ENCODE data around the gene HCRT.
"Not testable (repeated sequence)": the region's sequence is repeated elsewhere in the genome, so short reads cannot be mapped to it uniquely, and the experiment has no call there.

Gene HCRT

DNA sequence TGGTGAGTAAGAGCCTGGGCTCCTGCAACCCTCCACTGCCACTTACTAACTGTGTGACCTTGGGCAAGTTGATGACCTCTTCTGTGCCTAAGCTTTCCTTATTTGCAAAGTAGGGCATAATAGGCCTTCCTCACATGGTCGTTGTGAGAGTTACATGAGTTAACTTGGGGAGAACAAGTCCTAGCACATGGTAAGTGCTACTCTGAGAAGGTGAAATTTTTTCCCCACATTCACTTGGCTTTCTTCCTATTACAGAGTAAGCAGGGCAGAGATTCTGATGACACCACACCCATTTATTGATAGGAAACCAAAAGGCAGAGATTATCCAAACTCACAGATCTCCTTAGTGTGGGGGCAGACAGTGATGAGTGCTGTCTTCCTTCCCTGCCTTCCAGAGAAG lies 5.9 kb downstream of the HCRT start:
- no peak for DNase-seq

DNA sequence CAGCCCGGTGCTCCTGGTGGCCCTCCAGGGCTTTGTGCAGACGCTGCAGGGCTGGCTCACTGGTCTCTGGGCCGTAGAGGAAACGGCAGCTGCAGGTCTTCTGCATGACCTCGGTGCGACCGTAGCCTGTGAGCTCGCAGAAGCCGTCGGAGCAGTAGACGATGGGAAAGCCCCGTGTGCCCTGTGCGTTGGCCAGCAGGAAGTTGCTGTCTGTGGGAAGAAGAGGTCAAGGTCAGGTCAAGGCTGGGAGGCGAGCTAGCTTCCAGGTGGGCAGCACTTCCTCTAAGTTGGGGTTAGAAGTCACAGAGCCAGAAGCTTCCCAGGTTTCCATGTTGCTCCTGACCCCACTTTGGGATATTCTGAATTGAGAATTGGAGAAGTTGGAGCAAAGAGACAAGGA lies 6.4 kb downstream of the HCRT start:
- DNase-seq = peak; percentile 27

DNA sequence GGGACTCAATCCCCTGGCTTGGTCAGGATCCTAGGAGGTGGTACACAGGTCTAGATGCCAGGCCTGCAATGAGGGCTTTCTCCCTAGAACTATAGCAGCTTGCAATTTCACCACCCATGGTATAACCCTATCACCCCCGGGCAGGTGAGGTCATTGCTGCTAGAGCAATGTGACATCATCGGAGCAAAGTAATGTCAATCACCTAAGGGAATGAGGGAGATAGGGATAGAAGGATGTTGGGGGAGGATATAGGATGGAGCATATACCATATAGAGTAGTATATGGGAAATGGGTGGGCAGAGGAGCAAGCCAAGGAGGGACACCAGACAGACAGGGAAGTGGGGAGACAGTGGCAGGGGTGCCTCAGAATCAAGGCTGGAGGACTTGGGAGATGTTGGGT lies 7.6 kb downstream of the HCRT start:
- no peak for DNase-seq

DNA sequence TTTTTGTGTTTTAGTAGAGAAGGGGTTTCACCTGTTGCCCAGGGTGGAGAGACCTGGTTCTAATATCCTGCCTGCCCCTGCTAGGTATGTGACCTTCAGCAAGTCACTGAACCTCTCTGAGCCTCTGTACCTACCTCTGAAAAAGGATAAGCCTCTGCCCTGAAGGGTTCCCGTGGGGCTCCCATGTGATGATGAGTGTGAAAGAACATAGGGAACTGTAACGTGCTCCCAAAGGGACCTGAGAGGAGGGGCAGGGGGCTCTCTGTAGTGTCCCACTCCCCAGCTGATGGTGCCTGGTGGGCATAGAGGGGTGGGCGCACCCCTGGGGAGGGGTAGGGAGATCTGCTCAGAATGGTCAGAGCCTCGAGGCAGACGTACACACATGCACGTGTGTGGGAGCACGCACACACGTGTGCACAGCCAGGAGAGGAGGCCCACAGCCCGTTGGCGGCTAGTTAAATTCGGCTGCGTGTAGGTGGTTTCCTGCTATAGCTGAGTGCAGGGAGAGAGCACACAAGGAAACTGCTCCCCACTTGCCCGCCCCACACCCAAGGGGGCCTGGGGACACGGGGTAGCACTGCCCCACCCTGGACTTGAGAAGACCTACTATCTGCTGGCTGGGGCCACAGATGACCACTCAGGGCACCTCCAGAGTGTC lies 11.0 kb downstream of the HCRT start:
- DNase-seq = no peak

DNA sequence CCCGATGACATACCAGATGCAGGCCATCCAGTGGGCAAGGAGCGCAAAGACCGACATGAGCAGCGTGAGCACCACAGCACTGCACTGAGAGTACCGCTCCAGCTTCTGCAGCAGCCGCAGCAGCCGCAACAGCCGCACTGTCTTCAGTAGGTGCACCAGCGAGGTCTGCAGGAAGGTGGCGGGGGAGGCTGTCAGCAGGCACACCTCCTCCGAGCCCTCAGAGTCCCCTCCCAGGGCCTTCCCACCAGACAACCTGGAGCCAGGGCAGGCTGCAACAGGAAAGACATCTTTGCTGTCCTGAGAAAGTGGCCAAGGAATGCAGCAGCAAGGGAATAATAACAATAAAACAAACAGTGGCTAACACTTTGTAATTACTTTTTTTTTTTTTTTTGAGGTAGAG lies 13.4 kb downstream of the HCRT start:
- no peak for DNase-seq

DNA sequence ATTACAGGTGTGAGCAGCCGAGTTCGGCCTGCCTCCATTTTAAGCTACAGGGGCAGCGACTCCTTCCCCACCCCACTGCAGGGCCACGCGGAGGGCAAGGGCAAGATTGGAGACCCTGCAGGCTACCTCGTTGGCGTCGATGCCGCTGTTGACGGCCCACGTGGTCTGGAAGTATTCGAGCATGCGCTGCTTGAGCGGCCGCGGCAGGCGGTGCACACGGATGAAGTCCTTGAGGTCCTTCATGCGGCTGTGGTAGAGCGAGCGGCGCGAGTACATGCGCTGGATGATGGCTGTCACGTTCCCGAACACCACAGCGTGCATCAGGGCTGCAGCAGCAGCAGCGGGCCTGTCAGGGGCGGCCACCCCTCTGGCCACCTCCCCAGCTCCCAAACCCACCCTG lies 15.9 kb downstream of the HCRT start:
- no peak for DNase-seq

DNA sequence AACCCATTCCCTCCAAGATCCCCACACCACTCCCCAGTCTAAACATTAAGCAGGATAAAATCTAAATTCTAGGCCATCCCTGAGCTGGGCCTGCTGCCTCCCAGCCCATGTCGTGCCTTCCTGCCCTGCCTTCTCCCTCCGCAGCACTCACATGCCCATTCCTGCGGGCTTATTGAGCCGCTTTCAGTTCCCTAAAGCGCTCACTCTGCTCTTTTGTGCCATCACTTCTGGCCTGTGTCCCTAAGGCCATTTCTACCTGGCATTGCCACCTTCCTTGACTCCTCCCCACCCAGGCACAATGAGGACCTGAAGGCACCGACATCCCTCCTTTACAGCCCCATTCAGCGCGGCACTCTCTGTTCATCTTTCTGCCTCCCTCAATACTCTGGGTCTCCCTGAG lies 17.4 kb downstream of the HCRT start:
- no peak for DNase-seq

DNA sequence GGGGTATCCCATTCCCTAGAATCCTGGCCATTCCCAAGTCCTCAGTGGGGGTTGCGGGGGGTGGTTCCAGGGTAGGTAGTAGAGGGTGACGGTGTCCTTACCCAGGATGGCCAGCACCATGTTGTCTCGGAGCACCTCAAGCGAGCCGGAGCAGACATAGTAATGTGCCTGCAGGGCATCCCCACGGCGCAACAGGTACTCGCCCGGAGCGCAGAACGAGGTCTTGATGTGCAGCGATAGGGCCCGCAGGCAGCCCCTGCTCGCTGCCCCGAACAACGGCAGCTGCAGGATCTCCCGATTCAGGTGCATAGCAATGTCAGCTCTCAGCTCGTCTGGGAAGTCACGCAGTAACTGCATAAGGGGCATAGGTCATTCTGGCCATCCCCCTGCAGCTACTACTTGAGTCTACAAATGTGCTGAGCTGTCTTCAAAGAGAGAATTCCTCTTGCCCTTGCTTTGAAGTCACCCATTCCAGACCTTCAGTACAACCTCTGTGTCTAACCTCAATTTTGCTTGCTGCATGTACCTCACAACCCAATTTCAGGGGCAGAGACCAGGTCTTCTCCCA lies 19.0 kb downstream of the HCRT start:
- no peak for DNase-seq

DNA sequence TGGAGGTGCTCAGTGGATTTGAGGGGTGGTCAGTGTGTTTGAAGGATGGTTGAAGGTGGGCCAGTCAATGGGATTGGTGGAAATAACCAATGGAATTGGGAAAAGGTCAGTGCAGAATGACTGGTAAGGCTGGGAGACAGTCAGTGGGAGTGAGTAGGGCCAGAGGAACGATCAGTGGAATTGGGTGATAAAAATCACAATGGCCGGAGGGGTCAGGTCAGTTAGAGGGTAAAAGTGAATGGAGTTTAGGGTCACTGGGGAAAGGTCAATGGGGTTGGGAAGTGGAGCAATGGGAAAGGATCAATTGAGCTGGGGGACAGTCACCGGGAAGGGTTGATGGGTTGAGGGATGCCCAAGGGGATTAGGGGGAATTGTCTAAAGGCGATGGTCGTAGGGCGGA lies 19.5 kb downstream of the HCRT start:
- no peak for DNase-seq

DNA sequence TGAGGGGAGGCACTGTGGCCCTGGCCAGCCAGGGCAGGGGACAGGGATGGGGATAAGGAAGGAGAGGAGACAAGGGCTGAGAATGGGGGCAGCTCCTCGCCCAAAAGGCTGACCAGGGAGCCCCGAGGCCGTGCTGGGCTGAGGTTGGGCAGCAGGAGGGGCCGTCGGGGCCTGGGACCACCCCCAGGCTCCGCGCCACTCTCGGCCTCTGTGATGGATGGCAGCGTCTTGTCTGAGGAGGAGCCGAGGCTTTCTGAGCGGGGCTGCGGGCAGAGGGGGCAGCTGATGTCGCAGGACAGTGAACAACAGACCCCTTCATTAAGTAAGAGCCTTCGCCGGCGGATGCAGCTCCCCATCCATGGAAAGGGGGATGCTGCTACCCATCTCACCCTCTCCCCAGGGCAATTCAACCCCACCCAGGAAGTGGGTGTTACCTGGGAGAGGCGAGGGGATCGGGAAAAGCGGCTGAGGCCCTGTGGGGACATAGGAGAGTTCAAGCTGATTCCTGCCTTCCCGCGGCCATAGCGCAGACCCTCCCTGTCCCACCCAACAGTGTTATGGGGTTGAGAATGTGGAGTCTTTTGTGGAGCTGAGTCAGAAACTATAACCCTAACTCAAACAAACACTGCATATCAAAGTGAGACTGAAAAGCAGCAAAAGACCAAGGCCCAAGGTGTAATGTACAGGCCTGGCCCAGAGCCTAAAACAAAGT lies 21.4 kb downstream of the HCRT start:
- DNase-seq = no peak

DNA sequence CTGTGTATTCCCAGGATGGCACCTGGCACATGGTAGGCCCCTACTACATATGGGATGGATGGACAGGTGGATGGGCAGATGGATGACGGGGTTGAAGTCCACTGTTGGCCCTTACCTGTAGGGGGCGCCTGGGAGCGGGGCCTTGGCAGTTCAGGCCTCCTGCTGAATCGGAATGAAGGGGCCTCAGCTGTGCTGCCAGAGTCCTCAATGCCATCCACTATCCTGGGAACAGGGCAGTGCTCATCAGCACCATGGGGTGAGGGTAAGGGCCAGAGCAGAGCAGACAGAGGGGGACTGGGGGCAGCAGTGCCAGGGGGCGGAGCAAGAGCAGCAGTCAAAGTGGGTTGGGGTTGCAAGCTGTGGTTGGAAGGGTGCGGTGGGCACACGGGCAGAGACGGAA lies 22.1 kb downstream of the HCRT start:
- peak; percentile 79 for DNase-seq

DNA sequence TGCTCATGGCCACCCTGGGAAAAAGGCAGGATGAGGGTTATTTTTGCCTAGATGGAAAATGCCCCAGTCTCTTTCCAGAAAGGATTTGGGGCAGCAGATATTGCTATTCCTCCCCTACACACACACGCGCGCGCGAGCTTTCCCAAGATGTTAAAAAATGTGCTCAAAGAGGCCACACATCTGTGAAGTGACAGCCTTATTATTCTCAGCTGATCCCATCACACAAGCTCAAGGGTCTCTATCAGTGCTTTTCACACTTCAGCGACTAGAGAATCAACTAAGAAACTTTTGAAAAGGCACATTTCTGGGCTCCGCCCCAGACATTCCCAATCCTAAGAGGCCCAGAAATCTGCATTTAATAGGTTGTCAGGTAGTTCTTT lies 24.7 kb downstream of the HCRT start:
- DNase-seq = no peak

DNA sequence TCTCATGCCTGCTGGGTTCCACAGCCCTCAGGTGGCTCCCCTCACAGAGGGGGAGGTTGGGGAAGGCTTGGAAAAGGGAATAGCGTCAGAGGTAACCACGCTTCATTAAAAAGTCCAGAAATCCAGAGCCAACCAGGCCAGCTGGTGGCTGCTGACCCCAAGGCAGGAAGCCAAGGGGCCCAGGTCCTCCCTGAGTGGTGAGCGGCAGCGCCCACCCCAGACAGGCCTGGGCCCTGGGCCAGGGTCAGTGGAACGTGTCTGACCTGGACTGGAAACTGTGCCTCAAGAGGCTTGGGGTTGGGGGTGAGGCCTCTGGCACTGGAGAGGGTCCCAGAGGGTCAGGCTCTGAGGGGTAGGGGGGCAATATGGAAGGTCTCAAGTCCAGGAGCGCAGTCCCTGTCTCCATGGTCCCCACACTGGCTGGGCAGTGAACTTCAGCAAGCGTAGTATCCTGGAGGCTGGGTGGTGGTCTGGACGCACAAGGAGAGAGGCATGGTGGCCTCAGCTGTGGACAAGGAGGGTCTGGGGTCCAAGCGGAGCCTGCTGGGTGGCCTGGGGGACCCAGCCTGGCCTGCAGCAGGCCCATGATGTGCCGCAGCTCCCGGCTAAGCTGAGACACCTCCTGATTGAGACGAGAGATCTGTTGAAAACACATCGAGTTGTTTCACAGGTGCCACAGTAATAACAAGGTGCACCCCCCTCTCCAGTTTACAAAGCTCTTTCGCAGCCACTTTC lies 25.3 kb downstream of the HCRT start:
- DNase-seq = no peak

DNA sequence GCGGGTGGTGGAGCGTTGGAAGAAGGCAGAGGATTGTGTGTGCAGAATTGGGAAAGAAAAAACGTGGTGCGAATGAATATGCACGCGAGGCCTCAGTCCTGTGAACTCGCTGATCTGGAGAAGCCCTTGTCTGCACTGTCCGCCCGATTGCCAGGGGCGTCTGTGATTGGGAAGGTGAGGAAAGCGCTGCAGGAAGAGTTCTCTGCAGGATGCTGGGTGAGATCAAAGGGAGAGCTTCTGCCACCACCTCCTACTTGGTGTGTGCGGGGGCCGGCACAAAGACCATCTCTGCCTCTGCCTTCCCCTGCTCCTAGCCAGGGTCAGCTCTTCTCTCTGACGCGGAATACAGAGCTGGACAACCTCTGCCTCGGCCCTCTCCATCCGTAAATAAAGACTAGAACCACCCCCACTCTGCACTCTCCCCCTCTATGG lies 29.6 kb downstream of the HCRT start:
- DNase-seq = no peak

DNA sequence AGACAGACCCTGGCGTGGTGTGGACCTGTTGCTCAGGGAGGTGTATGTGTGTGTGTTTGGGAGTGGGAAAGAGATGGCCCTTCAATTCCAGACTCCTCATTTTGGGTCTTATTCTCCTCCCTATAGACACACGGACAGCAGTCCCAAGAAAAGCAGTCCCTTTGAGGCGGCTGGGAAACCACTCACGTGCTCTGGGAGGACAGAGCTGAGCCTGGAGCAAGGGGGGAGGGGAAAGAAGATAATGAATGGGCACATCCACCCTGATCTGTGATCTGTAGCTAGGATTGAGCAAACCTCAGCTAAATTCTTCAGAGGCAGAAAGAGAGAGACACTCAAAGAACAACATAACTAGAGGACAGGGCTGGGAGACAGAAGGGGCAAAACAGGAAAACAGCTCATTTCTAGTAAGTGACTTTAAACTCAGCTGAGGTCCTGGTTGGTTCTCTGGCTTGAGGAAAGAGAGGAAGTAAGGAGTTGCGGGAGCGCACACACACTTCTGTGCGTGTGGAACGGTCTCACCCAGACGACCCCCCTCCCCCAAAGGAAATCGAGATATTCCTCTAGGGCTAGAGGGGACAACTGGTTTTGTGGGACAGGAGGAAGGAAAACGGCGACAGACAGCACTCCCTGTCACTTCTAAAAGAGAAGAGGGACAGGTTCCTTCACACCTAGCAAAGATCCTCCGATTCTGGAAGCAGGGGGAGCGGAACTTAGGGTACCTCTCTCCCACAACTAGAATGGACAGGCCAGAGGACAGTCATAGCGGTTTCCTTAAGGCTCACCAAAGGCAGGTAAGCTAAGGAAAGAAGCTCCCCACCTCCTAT lies 31.1 kb downstream of the HCRT start:
- DNase-seq = no peak

DNA sequence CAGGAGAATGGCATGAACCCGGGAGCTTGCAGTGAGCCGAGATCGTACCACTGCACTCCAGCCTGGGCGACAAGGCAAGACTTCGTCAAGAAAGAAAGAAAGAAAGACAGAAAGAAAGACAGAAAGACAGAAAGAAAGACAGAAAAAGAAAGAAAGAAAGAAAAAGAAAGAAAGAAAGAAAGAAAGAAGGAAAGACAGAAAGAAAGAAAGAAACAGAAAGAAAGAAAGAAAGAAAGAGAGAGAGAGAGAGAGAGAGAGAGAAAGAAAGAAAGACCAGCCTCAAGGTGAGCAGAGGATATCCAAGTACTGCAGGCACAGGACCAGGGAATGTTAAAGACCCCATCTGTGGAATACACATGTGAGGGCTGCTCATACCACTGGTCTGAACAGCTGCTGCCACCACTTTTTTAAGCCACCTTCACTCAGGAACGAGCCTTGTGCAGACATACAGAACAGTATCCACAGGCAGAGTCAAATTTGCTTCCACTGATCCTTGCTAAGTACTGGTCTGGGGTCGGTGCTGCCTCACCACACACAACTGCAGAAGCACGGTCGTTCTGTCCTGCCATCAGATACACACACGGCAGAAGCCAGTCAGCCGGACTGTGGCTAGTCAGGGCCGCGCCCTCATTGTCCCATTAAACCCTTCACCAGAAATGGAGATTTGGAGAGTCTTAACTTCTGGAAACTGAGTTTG lies 38.2 kb downstream of the HCRT start:
- no peak for DNase-seq

DNA sequence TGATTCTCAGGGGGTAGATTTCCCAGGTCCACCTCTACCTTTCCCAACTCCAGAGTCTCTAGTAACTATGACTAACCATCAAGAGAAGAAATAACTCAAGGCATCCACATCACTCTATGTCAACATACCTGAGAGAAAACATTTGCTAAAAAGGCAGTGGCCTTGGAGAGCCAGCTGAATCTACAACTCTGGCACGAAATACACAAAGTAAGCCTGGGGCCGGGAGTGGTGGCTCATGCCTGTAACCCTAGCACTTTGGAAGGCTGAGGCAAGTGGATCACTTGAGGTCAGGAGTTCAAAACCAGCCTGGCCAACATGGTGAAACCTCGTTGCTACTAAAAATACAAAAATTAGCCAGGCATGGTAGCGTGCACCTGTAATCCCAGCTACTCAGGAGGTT lies 42.1 kb downstream of the HCRT start:
- DNase-seq = not testable (repeated sequence)

DNA sequence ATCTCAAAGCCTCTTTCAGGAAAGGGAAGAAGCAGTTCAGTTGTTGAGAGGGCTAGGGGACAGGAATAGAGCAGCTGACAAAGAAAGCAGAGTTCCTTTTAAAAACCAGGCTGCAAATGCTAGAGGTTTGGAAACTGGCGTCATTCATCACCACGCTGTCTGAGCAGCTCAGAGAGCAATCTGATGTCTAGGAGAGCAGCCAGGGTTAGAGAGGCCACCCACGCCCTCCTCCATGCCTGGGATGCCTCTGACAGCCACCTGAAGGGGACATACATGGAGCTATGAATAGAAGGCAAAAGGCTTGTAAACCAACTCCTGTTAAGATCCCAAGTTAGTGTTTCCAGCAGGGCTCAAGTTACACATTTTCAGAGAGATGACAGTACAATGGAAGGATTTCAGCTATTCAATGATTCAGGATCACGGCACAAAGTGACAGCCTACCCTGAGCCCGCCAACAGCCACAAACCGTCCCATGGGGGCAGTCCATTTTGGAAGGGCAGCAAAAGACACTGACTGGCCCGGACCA lies 42.8 kb downstream of the HCRT start:
- no peak for DNase-seq

DNA sequence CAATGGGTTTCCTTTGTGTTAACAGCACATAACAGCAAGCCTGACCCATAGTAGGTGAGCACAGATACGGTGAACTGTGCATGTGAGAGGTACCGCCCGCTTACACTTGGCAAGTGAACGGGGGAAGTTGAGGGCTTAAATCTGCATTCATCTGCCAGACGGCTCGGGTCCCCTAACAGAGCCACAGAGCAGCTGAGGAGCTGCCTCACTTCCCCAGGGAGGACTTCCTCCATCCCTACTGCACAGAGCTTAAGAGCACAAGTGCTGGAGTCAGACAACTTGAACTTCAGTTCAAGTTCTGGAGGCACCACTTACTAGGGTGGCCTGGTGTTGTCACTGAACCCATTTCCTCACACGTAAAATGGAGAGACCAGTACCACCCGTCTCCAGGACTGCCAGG lies 43.9 kb downstream of the HCRT start:
- no peak for DNase-seq

DNA sequence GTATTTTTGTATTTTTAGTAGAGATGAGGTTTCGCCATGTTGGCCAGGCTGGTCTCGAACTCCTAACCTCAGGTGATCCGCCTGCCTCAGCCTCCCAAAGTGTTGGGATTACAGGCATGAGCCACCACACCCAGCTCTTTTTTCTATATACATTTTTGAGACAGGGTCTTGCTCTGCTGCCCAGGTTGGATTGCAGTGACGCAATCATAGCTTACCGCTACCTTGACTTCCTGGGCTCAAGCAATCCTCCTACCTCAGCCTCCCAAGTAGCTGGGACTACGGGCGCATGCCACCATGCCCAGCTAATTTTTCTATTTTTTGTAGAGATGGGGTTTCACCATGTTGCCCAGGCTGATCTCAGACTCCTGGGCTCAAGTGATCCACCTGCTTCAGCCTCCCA lies 44.6 kb downstream of the HCRT start:
- DNase-seq = not testable (repeated sequence)

DNA sequence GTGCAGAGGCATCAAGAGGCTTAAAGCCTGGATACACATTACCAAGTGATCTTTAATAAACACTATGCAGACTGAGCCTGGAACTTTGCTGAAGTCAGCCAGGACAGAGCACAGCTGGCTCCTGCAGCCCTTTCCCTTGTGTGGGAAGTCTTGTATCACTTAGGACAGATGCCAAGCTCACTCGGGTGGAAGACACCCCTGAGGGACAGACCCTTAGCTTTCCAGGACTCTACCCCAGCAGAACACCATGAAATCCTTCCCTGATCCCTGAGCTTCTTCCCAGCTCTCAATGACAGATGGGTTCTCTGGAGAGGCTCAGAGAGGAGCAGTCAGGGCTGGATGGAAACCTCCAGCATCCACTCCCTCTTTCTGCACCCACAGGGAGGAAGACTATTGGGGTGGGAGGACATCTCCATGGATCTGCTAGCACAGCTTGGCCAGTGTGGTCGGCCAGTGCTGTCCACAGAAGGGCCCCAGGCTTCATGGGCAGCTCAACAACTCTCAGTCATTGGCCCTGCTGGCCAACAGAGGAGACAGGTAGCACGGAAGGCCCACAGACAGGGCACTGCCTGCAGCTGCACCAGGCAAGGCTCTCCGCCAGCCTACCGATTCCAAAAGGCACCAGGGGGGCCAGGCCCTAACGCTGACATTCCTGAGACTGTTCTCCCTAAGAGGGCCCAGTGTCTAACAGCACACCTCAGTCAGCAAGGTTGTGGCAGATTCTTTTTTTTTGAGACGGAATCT lies 46.3 kb downstream of the HCRT start:
- no peak for DNase-seq

All from activated CD4-positive, alpha-beta T cell treated with anti-CD3 and anti-CD28 coated beads for 48 hours (primary cell).